Measurements from ENCODE around the gene ZNF573. TPM values are rescaled to one million over a fixed set of nuclear protein-coding genes. Genes with fewer than 3 reads are reported as not detected.
"Not testable (repeated sequence)": the region's sequence is repeated elsewhere in the genome, so short reads cannot be mapped to it uniquely, and the experiment has no call there.

Gene ZNF573
- total and polyA plus RNA-seq, 4 donors = 0.42 to 5.0 (median 4.2) TPM

DNA sequence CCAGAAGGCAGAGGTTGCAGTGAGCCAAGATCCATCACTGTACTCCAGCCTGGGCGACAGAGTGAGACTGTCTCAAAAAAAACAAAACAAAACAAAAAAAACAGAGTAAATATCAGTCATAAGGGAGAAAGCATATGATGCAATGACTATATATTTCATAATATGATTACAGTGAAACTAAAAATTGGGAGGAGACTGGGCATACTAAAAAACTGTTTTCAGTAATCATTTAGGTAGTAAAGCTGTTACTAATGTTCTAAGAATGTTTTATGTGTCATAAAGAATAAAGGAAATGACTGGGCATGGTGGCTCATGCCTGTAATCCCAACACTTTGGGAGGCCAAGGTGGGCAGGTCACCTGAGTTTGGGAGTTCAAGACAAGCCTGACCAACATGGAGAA lies 15.9 kb downstream of the ZNF573 start:
- DNase-seq (ENCODE audit: low spot score) = no peak
- H3K4me1 ChIP-seq (ENCODE audit: control insufficient read depth in 4 of 4, insufficient read depth in 4 of 4, low read length in 3 of 4) = no peaks in the 10 kb centered on the region
- no peaks in the 10 kb centered on the region for H3K27me3 ChIP-seq (ENCODE audit: control insufficient read depth in 4 of 4, insufficient read depth in 4 of 4, low read length in 3 of 4)
- no peak overlapping the region for H3K27ac ChIP-seq (ENCODE audit: low read depth in 1 of 2, low read length in 2 of 2)
- H3K9me3 ChIP-seq (ENCODE audit: control insufficient read depth in 4 of 4, low read length in 3 of 4) = peaks cover 8 to 22% (median 13%) of the 10 kb centered on the region in 4 donors
- 100% methylated on average over 1 of the region's 1 CpG for WGBS
- H3K9ac ChIP-seq (ENCODE audit: low read depth in 1 of 2, low read length in 2 of 2) = no peak overlapping the region
- TF ChIP-seq NR2F2 (IDR thresholded peaks at IDR 0.05) (no peak), RXRA (IDR thresholded peaks at IDR 0.05) (no peak), HNF4G (IDR thresholded peaks at IDR 0.05) (no peak), GABPA (IDR thresholded peaks at IDR 0.05 in 1 of 2, conservative IDR thresholded peaks at IDR 0.05 in 1 of 2) (no peak), FOXA1 (IDR thresholded peaks at IDR 0.05) (no peak), RAD21 (IDR thresholded peaks at IDR 0.05) (no peak), FOXA2 (IDR thresholded peaks at IDR 0.05) (no peak), YY1 (IDR thresholded peaks at IDR 0.05) (no peak), TAF1 (conservative IDR thresholded peaks at IDR 0.05) (no peak), SP1 (IDR thresholded peaks at IDR 0.05) (no peak), HNF4A (conservative IDR thresholded peaks at IDR 0.05) (no peak), JUND (IDR thresholded peaks at IDR 0.05) (no peak), EGR1 (IDR thresholded peaks at IDR 0.05; ENCODE audit: low read depth in 2 of 2) (no peak)
- TF ChIP-seq, protein P1, sequence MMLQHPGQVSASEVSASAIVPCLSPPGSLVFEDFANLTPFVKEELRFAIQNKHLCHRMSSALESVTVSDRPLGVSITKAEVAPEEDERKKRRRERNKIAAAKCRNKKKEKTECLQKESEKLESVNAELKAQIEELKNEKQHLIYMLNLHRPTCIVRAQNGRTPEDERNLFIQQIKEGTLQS (IDR thresholded peaks at IDR 0.05) = no peak
- TF ChIP-seq, protein P2, sequence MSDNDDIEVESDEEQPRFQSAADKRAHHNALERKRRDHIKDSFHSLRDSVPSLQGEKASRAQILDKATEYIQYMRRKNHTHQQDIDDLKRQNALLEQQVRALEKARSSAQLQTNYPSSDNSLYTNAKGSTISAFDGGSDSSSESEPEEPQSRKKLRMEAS (IDR thresholded peaks at IDR 0.05) = no peak
- TF ChIP-seq, protein P3, sequence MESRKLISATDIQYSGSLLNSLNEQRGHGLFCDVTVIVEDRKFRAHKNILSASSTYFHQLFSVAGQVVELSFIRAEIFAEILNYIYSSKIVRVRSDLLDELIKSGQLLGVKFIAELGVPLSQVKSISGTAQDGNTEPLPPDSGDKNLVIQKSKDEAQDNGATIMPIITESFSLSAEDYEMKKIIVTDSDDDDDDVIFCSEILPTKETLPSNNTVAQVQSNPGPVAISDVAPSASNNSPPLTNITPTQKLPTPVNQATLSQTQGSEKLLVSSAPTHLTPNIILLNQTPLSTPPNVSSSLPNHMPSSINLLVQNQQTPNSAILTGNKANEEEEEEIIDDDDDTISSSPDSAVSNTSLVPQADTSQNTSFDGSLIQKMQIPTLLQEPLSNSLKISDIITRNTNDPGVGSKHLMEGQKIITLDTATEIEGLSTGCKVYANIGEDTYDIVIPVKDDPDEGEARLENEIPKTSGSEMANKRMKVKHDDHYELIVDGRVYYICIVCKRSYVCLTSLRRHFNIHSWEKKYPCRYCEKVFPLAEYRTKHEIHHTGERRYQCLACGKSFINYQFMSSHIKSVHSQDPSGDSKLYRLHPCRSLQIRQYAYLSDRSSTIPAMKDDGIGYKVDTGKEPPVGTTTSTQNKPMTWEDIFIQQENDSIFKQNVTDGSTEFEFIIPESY (IDR thresholded peaks at IDR 0.05) = no peak
- TF ChIP-seq, protein P4, sequence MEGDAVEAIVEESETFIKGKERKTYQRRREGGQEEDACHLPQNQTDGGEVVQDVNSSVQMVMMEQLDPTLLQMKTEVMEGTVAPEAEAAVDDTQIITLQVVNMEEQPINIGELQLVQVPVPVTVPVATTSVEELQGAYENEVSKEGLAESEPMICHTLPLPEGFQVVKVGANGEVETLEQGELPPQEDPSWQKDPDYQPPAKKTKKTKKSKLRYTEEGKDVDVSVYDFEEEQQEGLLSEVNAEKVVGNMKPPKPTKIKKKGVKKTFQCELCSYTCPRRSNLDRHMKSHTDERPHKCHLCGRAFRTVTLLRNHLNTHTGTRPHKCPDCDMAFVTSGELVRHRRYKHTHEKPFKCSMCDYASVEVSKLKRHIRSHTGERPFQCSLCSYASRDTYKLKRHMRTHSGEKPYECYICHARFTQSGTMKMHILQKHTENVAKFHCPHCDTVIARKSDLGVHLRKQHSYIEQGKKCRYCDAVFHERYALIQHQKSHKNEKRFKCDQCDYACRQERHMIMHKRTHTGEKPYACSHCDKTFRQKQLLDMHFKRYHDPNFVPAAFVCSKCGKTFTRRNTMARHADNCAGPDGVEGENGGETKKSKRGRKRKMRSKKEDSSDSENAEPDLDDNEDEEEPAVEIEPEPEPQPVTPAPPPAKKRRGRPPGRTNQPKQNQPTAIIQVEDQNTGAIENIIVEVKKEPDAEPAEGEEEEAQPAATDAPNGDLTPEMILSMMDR (IDR thresholded peaks at IDR 0.05; ENCODE audit: low read depth, low read length, missing input control) = no peak
- TF ChIP-seq, protein P5, sequence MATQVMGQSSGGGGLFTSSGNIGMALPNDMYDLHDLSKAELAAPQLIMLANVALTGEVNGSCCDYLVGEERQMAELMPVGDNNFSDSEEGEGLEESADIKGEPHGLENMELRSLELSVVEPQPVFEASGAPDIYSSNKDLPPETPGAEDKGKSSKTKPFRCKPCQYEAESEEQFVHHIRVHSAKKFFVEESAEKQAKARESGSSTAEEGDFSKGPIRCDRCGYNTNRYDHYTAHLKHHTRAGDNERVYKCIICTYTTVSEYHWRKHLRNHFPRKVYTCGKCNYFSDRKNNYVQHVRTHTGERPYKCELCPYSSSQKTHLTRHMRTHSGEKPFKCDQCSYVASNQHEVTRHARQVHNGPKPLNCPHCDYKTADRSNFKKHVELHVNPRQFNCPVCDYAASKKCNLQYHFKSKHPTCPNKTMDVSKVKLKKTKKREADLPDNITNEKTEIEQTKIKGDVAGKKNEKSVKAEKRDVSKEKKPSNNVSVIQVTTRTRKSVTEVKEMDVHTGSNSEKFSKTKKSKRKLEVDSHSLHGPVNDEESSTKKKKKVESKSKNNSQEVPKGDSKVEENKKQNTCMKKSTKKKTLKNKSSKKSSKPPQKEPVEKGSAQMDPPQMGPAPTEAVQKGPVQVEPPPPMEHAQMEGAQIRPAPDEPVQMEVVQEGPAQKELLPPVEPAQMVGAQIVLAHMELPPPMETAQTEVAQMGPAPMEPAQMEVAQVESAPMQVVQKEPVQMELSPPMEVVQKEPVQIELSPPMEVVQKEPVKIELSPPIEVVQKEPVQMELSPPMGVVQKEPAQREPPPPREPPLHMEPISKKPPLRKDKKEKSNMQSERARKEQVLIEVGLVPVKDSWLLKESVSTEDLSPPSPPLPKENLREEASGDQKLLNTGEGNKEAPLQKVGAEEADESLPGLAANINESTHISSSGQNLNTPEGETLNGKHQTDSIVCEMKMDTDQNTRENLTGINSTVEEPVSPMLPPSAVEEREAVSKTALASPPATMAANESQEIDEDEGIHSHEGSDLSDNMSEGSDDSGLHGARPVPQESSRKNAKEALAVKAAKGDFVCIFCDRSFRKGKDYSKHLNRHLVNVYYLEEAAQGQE (IDR thresholded peaks at IDR 0.05) = no peak
- peaks cover 4 to 51% (median 31%) of the 10 kb centered on the region in 4 donors for H3K36me3 ChIP-seq (ENCODE audit: control insufficient read depth in 4 of 4, insufficient read depth in 3 of 4, low read depth in 1 of 4, low read length in 3 of 4)
- H3K4me3 ChIP-seq (ENCODE audit: low read depth in 1 of 3, low read length in 3 of 3) = no peak overlapping the region

DNA sequence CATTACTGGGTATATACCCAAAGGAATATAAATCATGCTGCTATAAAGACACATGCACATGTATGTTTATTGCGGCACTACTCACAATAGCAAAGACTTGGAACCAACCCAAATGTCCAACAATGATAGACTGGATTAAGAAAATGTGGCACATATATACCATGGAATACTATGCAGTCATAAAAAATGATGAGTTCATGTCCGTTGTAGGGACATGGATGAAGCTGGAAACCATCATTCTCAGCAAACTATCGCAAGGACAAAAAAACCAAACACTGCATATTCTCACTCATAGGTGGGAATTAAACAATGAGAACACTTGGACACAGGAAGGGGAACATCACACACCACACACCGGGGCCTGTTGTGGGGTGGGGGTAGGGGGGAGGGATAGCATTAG lies 21.7 kb downstream of the ZNF573 start:
- H3K27me3 ChIP-seq (ENCODE audit: control insufficient read depth in 4 of 4, insufficient read depth in 4 of 4, low read length in 3 of 4); DNase-seq (ENCODE audit: low spot score); H3K27ac ChIP-seq (ENCODE audit: low read depth in 1 of 2, low read length in 2 of 2); H3K4me3 ChIP-seq (ENCODE audit: low read depth in 1 of 3, low read length in 3 of 3); H3K9ac ChIP-seq (ENCODE audit: low read depth in 1 of 2, low read length in 2 of 2); H3K4me1 ChIP-seq (ENCODE audit: control insufficient read depth in 4 of 4, insufficient read depth in 4 of 4, low read length in 3 of 4): not testable (repeated sequence)
- Histone ChIP-seq H3K9me3 (ENCODE audit: control insufficient read depth in 4 of 4, low read length in 3 of 4) (peaks cover 6 to 17% (median 12%) of the 10 kb centered on the region in 4 donors), H3K36me3 (ENCODE audit: control insufficient read depth in 4 of 4, insufficient read depth in 3 of 4, low read depth in 1 of 4, low read length in 3 of 4) (peaks cover 7 to 35% (median 21%) of the 10 kb centered on the region in 4 donors)
- WGBS = 97% methylated on average over 4 of the region's 4 CpGs
